ELR (cell line): ENCODE data around the gene FXYD3.
"Not testable (repeated sequence)": the region's sequence is repeated elsewhere in the genome, so short reads cannot be mapped to it uniquely, and the experiment has no call there.

Experiments
- DNase-seq: peaks from one replicate; pipeline ENCODE4 v3.0.0-alpha.2; 2015; ENCODE audit warnings: low read depth

FXYD3 gene

GRCh38 chr19:35086455-35086854 lies 29.2 kb upstream of the FXYD3 start:
- DNase-seq, result no peak

- DNase-seq, result no peak
Observed at GRCh38 chr19:35087393-35087792, 28.2 kb upstream of the FXYD3 start.

- peak; percentile 89 for DNase-seq
Observed at GRCh38 chr19:35088131-35088913, 27.3 kb upstream of the FXYD3 start.

GRCh38 chr19:35089554-35089953 lies 26.1 kb upstream of the FXYD3 start:
- no peak for DNase-seq

- no peak for DNase-seq
Observed at GRCh38 chr19:35090160-35090505, 25.5 kb upstream of the FXYD3 start.

- DNase-seq, result peak; percentile 72
Observed at GRCh38 chr19:35090506-35091214, 25.0 kb upstream of the FXYD3 start.

GRCh38 chr19:35093430-35093829 lies 22.2 kb upstream of the FXYD3 start:
- DNase-seq, result no peak

- DNase-seq, result no peak
Observed at GRCh38 chr19:35093941-35094647, 21.5 kb upstream of the FXYD3 start.

- DNase-seq, result no peak
Observed at GRCh38 chr19:35094656-35095055, 21.0 kb upstream of the FXYD3 start.

GRCh38 chr19:35095667-35096368 lies 19.8 kb upstream of the FXYD3 start:
- DNase-seq, result no peak

GRCh38 chr19:35098413-35099049 lies 17.1 kb upstream of the FXYD3 start:
- DNase-seq, result no peak

GRCh38 chr19:35099155-35099896 lies 16.3 kb upstream of the FXYD3 start:
- DNase-seq, result no peak

- DNase-seq, result no peak
Observed at GRCh38 chr19:35099897-35100275, 15.7 kb upstream of the FXYD3 start.

GRCh38 chr19:35100588-35101533 lies 14.8 kb upstream of the FXYD3 start:
- peak; percentile 8 for DNase-seq

- DNase-seq, result not testable (repeated sequence)
Observed at GRCh38 chr19:35101949-35102348, 13.7 kb upstream of the FXYD3 start.

GRCh38 chr19:35103614-35104013 lies 12.0 kb upstream of the FXYD3 start:
- DNase-seq, result not testable (repeated sequence)

GRCh38 chr19:35104361-35104760 lies 11.3 kb upstream of the FXYD3 start:
- DNase-seq, result no peak

GRCh38 chr19:35105047-35105410 lies 10.6 kb upstream of the FXYD3 start:
- DNase-seq, result no peak

GRCh38 chr19:35105411-35106290 lies 10.0 kb upstream of the FXYD3 start:
- no peak for DNase-seq
